Measurements from ENCODE around the gene DSE.

The DSE gene

GRCh38 chr6:116491610-116492330, 121.0 kb downstream of the DSE start:
- no peak for DNase-seq

GRCh38 chr6:116492331-116493067, 121.8 kb downstream of the DSE start:
- DNase-seq = no peak
